GM19463 (cell line): Measurements from ENCODE around the gene RPS25.
"Not testable (repeated sequence)": the region's sequence is repeated elsewhere in the genome, so short reads cannot be mapped to it uniquely, and the experiment has no call there.

Experiments
- ATAC-seq: cut with Tn5 transposase; IDR thresholded peaks from one replicate; pipeline ENCODE4 v1.9.1; 2021; ENCODE audit warnings: mild to moderate bottlenecking, moderate library complexity; ENCODE audit not compliant: unreplicated experiment

Gene RPS25

DNA sequence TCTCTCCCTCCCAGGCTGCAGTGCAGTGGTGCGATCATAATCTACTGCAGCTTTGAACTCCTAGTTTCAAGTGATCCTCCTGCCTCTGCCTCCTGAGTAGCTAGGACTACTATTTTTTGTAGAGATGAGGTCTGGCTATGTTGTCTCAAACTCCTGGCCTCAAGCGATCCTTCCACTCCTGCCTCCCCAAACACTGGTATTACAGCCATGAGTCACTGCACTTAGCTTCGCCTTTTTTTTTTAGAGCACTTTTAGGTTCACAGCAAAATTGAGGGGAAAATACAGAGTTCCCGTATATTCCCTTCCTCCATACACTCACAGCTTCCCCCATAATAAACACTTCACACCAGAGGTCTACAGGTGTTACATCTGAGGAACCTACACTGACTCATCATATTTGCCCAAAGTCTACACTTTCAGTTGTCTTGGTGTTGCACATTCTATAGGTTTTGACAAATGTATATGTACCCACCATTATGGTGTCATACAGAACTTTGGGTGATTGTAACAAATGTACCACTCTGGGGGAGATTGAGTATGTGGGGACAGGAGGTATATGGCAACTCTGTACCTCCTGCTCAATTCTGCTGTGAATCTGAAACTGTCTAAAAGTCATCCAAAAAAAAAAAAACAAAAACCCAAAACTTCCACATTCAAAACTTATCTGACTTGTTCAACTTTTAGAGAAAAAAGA lies 23.8 kb upstream of the RPS25 start:
- no peak for ATAC-seq

DNA sequence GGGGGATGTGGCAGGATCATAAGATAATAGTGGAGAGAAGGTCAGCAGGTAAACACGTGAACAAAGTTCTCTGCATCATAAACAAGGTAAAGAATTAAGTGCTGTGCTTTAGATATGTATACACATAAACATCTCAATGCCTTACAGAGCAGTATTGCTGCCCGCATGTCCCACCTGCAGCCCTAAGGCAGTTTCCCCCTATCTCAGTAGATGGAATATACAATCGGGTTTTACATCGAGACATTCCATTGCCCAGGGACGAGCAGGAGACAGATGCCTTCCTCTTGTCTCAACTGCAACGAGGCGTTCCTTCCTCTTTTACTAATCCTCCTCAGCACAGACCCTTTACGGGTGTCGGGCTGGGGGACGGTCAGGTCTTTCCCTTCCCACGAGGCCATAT lies 21.3 kb upstream of the RPS25 start:
- not testable (repeated sequence) for ATAC-seq

DNA sequence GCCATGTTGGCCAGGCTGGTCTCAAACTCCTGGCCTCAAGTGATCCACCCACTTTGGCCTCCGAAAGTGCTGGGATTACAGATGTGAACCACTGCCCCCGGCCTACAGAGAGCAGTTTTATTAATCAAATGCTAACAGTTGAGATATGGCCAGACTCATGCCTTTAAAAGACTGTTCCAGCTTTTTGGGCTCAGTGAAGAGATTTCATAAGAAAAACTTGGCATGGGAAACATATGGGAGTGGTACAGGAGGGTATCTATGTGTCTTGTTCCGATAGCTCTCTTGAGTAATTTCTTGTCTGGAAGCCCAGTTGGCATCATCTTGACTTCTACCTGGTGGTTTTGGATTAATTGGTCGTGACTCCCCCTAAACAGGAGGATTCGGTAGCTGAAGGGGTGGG lies 20.7 kb upstream of the RPS25 start:
- ATAC-seq = no peak

DNA sequence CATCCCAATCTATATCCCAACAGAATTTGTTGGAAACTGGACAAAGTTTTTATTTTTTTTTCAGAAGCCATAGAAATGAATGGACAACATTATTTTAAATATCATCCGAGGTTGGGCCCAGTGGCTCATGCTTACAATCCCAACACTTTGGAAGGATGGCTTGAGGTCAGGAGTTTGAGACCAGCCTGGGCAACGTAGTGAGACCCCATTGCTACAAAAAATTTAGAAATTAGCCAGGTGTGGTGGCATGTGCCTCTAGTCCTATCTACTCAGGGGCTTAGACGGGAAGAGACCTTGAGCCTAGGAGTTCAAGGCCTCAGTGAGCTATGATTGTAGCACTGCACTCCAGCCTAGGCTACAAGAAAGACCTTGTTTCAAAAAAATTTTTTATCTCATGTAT lies 16.7 kb upstream of the RPS25 start:
- ATAC-seq = no peak

DNA sequence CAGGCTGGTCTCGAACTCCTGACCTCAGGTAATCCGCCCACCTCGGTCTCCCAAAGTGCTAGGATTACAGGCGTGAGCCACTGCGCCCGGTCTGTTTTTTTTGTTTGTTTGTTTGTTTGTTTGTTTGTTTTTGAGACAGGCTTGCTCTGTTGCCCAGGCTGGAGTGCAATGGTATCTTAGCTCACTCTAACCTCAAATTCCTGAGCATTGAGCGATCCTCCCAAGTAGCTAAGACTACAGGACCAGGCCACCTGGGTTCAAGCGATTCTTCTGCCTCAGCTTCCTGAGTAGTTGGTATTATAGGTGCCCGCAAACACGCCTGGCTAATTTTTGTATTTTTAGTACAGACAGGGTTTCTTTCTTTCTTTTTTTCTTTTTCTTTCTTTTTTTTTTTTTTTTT lies 15.3 kb upstream of the RPS25 start:
- ATAC-seq = not testable (repeated sequence)

DNA sequence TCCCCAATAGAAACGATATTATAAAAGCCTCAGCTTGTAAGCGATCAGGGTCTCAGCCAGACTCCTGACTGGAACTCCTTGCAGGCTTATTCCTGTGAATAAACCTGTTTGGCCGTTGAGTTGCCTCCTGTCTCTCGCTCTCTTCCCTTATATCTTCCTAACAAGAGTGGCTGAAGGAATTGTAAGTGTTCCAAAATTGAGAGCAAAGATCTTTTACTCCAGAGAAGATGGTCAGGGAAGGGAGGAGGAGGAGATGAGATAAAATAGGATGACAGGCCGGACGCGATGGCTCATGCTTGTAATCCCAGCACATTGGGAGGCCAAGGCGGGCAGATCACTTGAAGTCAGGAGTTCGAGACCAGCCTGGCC lies 13.8 kb upstream of the RPS25 start:
- no peak for ATAC-seq

DNA sequence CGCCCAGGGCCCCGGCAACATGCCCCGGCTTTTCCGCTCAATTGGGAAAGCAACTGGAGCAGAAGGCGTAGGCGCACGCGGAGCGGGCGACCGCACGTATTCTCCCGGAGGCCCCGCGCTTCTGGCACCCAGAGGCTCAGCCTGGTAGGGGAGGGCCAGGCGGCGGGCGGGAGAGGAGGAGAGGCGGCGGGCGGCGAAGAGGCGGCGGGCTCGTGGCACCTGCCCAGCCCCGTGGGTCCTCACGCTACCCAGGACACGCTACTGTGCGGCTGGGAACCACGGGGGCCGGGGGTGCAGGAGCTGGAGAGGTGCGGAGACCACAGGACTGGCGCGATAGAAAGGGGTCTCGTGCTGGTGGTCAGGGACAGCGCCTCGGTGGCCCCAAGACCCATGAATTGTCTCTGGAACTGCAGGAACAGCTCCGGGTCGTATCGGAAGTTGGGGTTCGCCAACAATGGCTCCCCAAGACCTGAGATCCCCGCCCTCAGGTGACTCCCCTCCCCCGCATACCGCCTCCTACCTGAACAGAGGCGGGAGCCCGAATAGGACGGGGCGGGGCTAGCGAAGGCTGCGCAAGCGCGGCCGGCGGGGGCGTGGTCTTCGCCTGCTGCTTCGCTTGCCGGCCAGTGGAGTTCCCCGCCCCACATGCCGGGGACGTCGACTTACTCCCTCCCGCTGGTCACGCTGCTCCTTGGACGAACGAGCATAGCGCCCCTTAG lies 12.3 kb upstream of the RPS25 start, which contains the start of gene SLC37A4:
Gene SLC37A4 (minus strand): TSS at position 549 of the 719 bp plus-strand sequence.
- peak; percentile 89 for ATAC-seq

DNA sequence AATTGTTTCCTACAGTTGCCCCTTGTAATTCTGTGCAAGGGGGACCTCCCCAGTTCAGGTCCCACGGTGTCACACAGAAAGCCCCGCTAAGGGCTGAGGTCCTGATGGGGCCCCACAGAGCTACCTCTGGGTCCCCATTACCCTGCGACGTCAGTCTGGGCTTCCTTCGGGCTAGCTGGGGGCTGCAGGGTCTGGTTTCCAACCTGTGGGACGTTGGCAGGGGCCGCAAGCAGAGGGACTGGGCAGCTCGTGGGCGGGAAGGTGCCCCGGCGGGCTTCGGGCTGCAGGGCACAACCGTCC lies 11.8 kb upstream of the RPS25 start:
- ATAC-seq = peak; percentile 9

DNA sequence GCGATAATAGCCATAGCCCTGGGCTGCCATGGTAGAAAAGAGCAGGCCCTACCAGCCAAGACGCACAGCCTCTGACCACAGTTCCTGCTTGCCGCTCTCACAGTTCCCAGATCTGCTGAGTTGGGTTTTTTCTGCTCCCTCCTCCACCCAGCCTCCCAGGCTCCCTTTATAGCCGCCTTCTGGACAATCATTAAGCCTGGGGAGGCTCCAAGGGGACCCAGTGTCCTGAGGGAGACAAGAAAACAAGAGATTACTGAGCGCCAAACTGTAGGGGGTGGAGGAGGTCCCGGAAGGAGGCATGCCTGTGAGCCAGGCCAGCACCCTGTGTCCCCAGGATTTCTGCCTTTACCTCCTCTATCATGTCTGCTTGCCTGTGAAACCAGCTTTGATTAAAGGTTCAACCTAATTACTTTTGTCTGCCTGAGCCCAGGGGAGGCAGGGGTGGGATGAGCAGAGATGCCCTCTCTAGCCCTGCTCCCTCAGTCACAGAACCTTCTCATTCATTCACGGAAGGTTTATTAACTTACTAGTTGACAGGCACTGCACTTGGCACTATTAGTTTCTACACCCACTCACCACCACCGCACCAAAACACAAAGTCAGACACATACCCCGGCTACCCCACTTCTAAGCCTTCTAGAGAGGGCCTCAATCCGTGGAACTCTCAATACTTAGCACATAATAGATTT lies 11.3 kb upstream of the RPS25 start:
- ATAC-seq = peak; percentile 13

DNA sequence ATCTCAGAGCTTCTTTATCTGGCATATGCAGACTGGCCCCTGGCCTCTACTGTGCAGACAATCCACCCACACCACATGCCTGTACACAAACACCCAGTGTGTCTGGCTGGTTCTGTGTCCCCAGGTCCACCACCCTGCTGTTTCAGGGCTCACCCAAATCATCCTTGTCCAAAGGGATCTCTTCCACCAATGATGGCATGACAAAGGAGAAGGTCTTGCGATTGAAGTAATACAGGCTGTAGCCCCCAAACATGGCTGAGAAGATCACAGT lies 10.9 kb upstream of the RPS25 start:
- ATAC-seq = no peak

DNA sequence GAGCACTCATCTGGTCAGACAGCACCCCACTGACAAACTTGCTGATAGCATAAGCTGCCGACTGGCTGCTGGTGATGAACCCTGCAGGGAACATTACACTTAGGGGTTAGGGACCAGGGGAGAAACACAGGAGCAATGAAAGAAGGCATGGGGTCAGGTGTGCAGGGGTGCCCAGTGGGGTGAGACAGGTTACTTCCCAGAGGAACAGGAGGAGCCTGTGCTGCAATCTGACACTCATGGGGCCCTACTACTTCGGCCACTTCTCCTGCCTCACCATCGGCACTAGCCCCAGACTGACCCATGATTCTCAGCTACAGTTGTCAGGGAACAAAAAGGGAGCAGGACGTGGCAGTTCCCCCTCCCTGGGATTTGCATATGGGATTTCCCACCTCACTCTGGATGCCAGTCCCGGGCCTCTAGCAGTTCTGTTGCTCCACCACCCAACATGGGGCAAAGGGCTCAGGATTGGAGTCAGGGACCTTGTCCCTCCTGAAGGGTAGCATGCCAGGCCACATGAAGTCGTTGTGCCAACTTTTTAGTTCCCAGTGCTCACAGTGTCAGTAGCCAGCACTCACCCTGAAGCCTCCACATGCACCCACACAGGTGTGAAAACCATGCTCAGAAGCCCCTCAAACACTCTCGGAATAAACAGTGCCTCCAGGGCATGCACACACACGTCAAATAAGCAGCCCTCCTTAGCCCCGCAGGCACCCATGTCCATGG lies 10.4 kb upstream of the RPS25 start:
- ATAC-seq = no peak

DNA sequence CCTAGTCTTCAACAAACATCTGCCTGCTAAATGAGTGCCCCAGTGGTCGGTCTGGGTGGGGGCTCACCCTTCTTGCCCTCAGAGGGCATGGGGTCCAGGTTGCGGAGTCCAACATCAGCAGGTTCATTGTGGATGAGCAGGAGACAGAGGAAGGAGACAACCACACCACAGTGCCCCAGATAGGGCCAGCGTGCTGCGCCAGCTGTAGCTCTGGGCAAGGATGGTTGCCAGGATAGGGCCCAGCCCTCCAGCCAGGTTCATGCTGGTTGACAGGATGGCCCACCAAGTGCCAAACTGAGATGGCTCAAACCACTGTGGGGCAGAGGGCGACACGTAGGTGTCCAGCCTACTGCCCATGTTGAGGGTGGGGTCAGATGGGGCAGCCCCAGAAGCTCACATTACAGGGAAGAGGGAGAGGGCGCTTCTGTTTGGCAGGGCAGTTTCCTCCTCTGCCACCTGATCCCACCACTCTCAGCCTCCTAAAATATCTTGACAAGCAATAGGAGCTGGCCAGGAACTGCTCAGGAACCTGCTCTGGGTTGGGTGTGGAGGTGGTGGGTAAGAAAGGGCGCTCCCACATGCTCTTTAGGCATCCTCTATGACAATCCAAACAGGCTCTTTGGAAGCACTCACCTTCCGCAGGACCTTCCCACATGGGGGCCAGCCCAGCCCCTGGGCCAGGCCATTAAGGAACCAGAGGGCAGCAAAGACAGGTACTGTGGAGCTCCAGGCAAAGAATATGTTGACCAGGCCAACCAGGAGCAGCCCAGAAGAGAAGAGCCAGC lies 9.6 kb upstream of the RPS25 start:
- no peak for ATAC-seq

DNA sequence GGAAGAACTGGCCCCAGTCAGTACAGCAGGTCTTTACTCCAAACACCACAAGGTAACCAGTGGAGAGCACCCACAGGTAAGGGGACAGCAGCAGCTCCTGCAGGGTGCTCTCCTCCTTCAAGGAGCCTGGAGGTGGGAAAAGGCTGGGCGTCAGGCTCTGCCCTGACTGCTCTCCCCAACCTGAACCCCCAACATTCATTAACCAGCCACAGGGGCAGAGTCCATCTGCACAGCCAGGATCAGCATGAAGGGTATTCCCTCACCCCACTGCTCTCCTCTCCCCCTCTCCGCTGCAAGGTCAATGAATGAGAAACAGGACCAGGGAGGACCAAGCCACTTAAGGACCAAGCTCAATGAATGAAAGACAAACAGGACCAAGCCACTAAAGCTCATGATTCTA lies 8.8 kb upstream of the RPS25 start:
- ATAC-seq = no peak

DNA sequence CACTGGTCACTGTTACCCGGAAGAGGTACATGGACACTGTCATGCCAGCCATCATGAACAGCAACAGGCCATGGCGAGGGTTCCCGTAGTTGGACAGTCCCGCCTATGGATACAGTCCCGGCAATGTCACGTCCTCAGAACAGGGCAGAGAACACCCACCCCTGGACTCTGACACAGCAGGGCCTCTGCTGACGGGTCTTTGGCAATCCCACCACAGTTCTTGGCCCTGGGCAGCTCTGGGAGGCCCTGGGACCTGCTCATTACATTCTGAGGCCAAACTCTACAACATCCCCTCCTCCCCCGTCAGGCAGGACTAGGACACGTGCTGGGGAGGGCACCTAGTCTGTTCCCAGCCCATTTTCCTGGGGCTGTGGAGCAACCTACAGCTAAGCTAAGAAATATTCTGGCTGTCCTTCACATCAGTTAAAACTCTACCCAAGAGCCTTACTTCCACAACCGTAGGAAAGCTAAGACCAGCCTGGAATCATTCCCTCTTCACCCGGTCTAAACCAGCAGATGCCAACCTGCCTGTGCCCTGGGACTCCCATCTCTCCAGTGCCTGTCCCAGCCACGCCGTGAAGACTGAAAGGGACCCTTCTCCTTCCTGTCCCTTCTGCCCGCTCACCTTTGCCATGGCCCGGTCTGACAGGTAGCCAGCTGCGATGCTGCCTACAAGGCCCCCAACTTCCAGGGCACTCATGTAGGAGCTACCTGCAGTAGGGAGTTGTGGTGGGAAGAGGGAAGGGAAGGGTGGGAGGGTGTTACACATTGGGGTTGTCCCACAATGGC lies 8.0 kb upstream of the RPS25 start:
- ATAC-seq = no peak

DNA sequence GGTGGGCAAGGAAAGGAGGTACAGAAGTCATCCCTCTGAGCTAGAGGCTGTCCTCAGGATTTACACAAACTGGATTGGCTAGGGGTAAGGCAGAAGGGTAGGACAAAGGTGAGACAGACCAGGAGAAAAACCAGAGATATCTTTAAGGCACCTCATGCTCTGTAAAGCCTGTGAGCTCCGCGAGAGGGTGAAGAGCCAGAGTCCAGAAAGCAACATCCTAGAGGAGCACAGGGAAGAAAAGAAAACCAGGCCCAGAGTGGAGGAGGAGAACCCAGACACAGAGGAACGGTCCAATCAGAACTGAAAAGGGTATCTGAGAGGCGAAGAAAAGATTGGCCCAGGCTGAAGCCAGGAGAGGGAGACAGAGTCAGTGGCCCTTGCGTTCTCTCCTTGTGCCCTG lies 7.4 kb upstream of the RPS25 start:
- no peak for ATAC-seq

DNA sequence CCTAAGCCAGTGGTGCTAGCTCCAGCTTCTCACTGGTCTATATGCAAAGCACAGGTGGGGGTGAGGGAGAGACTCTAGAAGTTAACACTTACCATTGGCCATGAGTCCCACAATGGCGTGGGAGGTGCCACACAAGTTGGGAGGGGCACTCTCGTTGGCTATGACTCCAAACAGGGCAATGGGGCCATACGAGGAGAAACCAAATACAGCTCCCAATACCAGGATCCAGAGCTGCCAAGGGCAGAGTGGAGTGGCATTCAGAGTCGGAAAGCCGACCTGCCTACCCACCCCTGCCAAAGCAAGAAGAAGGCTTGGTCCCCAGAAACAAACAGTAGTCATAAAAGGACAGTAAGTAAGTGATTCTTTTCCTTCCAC lies 6.9 kb upstream of the RPS25 start:
- no peak for ATAC-seq

DNA sequence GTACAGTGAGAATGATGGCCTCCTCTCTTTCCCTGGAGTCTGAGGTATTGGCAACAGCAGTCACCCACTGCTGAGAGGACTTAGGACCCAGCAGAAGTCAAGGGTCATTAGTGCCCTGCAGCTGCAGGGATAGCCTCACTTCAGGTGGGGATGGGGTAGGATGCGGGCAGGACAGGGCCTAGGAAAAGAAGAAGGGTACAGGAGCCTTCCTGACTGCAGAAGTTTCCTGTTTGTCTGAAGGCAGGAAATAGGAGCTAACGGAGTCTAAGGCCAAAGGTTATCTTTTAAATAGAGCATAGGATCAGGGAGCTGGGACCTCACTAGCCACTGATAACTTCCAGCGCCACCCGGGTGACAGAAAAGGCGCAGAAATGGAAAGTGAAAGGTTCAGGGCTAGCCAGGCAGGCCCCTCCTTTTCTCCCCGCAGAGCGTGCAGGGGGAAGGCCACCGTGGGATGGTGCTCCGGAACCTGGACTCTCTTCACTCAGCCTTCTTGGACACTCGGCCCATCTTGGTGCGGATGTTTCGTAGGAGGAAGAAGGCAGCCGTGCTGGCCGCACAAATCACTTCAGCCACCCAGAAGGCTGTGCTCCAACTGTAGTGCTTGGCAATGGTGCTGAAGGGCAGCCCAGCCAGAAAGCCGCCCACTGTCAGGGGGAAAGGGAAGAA lies 6.4 kb upstream of the RPS25 start:
- no peak for ATAC-seq

DNA sequence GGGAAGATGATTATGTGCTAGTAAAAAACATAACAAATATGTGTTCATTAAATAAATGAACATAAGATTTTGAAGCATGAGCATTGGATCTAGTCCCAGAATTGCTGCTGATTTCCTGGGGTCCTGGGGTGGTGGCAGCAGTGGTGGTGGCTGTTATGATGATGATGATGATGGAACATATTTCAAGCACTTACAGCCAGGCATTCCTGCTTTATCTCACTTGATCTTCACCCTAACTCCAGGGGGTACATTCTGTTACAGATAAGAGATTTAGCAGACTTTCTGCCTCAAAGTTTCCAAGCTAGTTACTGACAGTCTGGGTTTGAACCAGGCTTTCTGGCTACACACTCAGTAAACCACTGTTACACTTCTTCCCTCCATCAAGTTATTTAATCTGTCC lies 5.6 kb upstream of the RPS25 start:
- ATAC-seq = no peak

DNA sequence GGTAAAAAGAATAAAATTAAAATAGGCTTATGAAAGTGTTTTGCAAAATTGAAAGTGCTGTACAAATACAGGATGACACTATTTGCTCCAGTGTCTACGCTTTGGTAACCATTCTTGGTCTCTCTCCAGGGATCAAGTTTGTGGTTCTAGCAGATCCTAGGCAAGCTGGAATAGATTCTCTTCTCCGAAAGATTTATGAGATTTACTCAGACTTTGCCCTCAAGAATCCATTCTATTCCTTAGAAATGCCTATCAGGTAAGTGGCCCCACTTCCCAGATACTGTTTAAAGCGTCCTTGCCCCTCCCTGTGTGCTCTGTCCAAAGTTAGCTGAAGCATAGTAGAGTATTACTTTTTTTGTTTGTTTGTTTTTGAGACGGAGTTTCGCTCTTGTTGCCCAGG lies 3.5 kb upstream of the RPS25 start:
- ATAC-seq = no peak

DNA sequence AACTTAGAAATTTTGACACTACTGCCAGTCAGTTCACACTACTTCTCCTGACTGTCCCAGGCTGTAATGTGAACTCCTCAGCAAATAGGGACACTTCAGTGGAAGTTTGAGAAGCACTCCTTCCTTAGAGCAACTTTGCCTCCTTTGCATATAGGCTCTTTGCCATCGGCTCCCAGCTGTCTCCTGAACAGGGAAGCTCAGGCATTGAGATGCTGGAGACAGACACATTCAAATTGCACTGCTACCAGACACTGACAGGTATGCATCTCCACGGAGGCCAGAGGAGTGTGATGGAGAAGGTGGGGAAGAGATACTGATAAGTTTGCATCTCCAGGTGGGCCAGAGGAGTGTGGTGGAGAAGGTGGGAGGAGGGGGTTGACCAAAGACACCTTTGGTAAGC lies 1.9 kb upstream of the RPS25 start:
- no peak for ATAC-seq
